Subcutaneous adipose tissue (tissue), 4 donors: ENCODE results near the gene SLC39A2. TPM values are rescaled to one million over a fixed set of nuclear protein-coding genes. Genes with fewer than 3 reads are reported as not detected.

Source experiments
- CTCF ChIP-seq: fragments of 450-650 bp; IDR thresholded peaks from one replicate; pipeline ENCODE4 v1.5.1; 2016; ENCODE audit warnings: low read depth, mild to moderate bottlenecking, control low read depth, antibody characterized with exemption, moderate library complexity
- total RNA-seq, 4 donors: library from RNA; depleted of rRNA; stranded (reverse); fragments of >200 nt; gene quantifications; one replicate each; pipeline ENCODE4 v1.1.0, GENCODE V29; 2016

Gene SLC39A2
- total RNA-seq, 4 donors from 2014 or later = not detected

DNA sequence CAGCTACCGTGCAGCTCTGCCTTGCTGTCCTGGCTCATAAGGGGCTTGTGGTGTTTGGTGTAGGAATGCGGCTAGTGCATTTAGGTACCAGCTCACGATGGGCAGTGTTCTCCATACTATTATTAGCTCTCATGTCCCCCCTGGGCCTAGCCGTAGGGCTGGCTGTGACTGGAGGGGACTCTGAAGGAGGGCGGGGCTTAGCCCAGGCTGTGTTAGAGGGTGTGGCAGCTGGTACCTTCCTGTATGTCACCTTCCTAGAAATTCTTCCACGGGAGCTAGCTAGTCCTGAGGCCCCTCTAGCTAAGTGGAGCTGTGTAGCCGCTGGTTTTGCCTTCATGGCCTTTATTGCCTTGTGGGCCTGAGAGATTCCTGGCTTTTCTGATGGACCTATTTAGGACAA, 2.1 kb downstream of the SLC39A2 start:
- no peak for TF ChIP-seq CTCF

DNA sequence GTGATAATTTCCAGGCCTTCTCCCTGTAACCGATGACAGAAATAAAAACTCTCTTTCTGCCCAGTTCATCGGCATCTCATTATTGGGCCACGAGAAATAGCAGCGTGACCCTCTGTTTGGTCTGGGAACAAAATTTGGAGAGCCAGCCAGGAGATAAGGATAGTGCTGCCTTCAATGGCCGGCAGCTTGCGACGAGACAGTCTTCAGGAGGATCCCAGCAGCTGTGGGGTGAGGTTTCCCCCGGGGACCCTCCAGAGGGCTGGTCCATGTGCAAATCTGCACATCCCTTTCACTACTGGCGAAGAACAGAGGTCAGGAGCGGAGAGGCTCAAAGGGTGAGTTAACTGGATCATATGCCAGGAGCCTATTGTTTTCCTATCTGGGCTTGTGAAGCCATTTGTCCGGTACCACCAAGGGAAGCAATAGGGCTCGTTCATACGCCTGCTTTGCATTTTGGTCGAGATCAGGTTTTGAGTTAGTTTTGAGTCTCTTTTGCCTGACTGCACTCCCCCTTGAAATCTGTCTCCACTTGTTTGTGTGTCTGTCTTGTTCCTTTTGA, 4.8 kb downstream of the SLC39A2 start:
- no peak for TF ChIP-seq CTCF

DNA sequence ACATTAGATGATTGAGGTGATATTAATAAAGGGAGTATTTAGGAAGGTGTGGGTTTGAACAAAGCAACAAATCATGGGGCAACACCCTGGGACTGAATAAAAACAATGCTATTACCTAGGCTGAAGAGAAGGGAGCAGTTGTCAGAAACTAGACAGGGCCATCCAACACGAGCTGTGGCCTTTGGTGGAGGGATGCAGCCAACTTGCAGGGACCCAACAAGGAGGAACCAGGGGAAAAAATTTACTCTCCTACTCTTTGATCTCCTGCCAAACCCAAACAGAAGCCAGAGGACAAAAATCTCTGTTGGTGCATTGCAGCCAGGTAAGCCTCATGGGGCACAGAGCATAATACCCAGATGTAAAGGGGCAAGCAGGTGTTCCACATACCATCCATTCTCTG, 12.0 kb downstream of the SLC39A2 start:
- no peak for TF ChIP-seq CTCF

GRCh38 chr14:21014761-21015190, 15.7 kb downstream of the SLC39A2 start:
- no peak for TF ChIP-seq CTCF

DNA sequence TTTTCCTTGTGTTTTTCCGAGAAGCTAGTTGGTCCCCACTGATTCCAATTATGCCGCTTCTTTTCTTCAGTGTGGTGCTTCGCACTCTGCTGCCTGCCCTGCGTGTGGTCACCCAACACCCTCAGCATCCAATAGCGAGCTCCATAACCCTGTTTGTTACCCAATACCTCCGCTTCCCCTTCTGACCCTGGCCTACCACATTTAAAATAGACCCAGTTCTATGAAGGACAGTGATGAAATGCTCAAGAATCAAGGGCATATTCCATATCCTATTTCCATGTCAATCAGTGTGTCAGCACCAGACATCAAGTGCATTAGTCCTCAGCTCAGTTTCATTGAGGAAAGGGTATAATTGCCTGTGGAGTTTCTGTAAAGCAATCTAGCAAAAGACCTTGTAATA, 16.2 kb downstream of the SLC39A2 start:
- TF ChIP-seq CTCF = no peak

DNA sequence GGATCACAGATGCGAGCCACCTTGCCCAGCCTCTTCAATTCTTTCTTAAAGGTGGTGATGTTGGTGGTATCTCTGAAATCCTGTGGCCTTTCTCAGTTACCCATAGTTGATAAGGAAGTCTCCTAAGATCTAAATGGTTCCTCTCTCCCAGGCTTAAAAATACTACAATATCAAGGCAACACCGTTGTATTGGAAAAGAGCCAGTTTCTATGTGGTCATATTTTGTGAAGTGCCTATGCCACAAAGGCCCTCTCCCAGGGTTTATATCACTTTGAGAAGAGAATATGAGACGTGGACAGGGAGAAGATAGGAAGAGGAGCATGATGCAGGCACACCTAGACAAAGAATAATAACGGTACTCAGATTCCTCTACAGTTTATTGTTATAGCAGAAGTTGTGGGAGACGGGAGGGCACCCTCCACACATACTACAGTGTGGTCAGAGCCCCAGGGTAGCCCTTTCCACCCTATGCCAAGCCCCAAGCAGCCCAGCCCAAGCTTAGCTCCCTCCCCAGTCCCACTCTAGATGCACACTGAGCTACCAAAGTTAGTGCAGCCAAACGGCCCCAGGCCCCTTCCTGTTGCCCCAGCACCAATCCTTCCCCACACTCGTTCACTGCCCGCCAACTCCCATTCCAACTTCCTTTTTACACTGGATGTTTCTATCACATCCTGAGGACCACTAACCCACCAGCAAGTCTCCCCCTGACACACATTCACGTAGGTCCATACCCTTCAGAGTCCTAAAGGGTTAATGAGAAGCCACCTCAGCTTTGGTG, 17.5 kb downstream of the SLC39A2 start:
- no peak for TF ChIP-seq CTCF

DNA sequence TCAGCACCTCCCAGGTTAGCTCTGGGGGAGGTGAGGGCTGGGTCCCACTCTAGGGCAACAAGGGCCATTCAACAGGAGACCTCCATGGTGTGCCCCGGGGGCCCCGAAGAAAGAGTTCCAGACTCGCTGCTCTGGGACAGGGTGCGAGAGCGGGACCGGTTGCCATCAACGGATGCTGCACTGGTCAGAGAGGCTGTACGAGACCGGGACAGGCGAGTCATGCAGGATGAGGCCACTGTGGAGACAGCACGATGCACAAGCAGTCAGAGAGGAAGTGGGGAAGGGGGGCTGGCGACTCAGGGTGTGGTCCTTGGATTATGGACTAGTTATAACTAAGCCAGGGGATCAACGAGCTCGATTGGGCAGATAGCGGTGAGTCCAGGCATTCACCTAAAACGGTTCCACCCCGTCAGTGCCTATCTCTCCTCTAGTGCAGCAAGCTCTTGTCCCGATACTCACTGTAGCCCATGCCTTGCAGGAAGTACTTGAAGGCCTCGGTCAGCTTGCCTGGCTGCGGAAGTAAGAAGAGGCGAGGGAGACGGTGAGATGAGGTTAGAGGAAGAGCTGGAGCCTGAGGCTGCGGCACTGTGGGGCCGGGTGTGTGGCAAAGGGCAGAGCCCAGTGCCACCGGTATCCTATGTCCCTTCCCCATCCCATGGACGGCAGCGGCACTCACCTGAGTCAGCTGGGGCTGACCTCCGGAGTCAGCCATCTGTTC, 18.6 kb downstream of the SLC39A2 start:
- TF ChIP-seq CTCF = no peak
